Measurements from ENCODE around the gene SRRM3.
"Not testable (repeated sequence)": the region's sequence is repeated elsewhere in the genome, so short reads cannot be mapped to it uniquely, and the experiment has no call there.

Gene SRRM3

DNA sequence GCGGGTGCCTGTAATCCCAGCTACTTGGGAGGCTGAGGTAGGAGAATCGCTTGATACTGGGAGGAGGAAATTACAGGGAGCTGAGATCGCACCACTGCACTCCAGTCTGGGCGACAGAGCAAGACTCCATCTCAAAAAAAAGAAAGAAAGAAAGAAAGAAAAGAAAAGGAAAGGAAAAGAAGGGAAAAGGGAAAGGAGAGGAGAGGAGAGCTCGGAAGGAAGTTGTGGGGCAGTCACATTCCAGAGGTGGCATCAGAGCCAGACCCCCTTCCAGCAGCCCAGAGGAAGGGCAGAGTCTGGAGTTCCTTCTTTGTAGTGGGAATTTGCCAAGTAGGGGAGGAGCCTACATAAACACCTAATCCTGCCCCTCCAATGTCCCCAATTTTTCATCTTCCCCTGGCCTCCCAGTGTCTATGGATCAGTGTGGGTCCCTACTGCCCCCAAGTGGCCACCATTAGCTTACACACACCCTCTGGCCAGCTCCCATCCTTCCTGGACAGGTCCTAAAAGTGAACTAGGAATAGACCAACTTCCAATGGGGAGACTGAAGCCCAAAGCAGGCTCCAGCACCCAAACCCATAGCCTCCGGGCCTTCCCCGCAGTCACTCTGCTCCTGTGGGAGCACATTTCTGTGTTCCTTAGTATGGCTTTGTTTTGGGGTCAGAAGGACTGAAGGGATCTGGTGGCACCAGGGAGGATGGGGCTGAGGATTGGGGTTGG lies 61.1 kb downstream of the SRRM3 start:
- no peak for DNase-seq (ENCODE audit: low read depth)

DNA sequence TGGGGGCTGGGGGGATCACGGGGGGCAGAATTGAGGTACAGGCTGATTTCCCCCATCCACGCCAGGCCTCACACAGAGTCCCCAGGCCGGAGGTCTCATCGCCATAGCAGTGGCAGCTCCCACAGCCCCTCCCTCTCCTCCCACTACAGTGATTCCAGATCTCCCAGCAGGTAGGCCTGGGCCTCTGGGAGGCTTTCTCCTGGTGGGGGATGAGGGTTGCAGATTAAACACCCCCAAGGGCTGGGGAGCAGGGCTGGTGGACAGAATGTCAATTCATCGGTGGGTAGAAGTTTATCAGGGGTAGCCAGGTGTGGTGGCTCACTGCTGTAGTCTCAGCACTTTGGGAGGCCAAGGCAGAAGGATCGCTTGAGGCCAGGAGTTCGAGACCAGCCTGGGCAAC lies 63.6 kb downstream of the SRRM3 start:
- DNase-seq (ENCODE audit: low read depth), result no peak

DNA sequence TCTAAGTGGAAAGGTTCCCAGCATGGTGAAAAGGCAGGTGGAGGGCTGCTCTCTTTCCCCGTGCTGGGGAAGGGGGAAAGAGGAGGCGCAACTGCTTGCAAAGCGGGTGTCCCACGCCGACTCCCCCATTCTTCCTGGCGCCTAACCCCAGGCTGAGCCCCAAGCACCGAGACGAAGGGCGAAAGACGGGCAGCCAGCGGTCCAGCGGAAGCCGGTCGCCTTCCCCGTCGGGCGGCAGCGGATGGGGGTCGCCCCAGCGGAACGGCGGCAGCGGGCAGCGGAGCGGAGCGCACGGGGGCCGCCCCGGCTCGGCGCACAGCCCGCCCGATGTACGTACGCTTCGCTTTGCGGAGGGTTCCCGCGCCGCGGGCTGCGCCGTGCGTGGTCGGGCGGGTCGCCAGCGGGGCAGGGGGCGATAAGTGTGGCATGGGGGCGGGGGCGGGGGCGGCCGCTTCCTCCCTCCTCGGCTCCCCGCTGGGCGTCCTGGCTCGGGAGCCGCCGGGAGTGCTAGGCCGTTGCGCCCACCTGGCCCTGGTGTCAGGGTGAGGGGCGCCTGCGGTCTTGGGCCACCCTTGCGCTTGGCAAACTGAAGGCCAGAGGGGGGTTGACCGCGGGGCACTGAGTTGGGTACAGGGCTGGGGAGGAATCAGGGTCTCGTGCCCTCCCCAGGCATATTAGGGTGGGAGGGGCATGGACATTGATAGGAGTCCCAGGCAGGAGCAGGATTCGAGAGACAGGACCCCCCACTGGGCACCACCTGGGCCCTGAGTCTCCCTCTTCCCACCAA lies 65.6 kb downstream of the SRRM3 start:
- no peak for DNase-seq (ENCODE audit: low read depth)

DNA sequence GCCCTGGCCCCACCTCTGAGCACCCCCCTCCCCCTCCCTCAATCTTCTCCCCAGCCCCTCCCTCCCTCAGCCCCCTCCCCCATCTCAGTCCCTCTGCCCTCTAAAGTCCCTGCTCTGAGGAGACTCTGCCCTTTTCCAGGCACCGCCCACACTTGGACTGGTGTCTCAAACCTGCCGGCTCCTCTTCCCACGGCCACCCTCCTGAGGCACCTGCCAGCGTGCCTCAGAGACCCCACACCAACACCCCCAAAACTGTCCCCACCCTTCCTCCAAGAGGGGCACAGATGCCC lies 66.1 kb downstream of the SRRM3 start:
- DNase-seq (ENCODE audit: low read depth), result no peak

DNA sequence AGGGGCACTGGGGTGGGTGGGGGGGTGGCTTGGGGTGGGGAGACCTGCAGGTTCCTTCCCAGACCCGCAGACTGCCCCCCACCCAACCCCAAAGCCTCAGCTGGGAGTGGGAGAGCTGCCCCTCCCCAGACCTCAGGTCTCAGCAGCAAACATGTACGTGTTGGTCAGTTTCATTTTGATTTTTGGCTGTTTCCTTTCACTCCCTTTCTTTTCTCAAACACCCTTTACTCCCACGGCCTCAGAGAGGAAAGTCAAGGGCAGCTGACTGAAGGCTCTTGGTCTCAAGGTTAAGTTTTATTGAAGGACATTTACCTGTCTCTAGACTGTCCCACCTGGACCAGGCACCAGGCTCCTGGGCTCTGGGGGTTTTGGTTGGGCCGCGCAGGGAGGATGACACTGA lies 66.7 kb downstream of the SRRM3 start:
- no peak for DNase-seq (ENCODE audit: low read depth)

DNA sequence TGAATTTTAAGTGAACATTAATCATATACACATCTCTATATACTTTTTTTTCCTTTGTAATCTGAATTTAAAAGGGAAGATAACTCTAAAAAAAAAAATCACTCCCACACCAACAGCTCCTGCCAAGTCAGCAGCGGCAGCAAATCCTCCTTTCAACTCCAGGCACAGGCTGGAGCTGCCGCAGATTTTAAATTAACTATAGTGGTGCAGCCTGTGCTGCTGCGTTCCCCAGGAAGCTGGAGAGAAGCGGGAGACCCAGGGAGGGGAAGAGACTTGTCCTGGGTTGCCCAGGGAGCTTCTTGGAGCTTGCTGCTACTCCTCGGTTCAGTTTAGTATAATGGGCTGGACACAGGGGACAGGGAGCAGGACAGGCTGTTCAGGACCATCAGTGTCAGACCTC lies 68.2 kb downstream of the SRRM3 start:
- no peak for DNase-seq (ENCODE audit: low read depth)

DNA sequence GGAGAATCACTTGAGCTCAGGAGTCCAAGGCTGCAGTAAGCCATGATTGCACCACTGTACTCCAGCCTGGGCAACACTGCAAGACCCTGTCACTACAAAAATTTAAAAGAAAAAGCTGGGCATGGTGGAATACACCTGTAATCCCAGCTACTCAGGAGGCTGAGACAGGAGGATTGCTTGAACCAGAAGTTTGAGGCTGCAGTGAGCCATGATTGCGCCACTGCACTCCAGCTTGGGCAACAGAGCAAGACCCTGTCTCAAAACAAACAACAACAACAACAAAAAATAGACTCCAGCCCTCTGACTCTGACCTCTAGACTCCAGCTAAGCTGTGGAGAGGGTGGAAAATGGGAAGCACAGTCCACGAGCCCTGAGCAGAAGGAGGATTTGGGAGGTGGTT lies 69.7 kb downstream of the SRRM3 start:
- DNase-seq (ENCODE audit: low read depth), result not testable (repeated sequence)

DNA sequence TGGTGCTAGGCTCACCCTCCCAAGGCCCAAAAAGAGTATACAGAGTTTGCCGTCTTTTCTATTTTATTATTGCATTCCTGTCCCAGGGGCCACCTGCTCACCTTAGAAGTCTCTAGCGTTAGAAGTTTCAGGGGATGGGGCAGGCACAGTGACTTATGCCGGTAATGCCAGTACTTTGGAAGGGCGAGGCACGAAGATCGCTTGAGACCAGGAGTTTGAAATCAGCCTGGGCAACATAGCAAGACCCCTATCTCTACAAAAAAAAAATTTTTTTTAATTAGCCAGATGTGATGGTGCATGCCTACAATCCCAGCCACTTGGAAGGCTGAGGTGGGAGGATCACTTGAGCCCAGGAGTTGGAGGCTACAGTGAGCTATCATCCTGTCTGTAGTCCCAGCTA lies 70.4 kb downstream of the SRRM3 start:
- DNase-seq (ENCODE audit: low read depth), result no peak

DNA sequence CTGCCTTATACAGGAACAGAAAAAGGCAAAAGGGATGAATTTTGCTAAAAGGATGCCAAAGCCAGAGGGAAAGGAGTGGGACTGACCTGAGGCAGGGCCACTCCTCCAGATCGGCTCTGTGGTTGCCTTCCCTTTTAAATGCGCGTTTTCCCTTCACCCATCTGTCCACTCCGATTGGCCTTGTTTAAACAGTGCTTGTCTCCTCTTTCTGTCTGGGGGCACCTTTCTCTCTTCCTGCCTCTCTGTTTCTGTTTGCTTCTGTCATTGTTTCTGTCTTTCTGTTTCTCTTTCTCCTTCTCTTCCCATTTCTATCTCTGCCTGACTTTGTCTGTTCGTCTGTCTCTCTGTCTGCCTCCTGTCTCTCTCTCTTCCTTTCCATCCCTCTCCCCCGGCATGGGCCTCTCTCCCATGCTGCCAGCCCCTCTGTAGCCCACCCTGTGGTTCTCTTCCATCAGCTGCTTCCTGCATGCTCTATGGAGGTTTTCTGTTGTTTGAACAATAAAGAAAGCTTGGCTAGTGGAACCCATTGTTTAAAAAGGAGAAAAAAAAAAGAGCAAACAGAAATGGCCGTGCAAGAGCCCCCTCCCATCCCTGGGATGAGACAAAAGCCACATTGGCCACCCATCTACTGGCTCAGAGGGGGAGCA lies 71.3 kb downstream of the SRRM3 start:
- no peak for DNase-seq (ENCODE audit: low read depth)

DNA sequence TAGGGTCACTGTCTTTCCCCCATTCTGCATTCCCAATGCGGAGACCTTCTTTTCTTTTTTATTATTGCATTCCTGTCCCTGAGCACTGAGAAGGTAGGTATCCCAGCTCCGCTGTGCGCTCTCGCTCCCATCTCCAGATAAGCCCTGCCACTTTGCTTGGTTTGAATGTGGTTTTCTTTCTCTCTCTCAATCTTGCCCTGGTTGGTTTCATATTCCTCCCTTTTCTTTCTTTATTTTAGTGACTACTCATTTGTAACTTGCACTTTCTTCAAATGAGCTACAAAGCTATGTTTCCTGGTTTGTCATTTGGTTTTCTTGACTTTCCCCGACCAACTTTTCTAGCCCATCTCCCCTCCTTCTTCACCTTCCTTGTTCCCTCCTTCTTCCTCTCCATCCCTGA lies 71.8 kb downstream of the SRRM3 start:
- no peak for DNase-seq (ENCODE audit: low read depth)

DNA sequence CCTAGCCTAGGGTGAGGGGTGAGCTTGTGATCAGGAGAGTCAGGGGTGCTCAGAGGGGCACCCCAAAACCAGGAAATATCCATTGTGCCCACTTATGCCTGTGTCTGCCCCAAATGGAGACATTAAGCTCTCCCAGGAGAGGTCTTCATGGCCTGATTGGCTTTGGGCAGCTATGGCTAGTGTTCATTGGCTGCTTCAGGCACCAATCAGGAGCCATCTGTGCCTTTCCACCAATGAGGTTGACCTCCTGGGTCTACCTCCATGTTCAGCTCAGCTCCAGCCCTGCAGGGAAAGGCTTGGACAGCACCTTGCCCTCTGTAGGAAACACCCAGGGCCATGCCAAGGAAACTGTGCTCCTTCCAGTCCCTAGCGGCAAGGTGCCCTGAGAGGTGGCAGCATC lies 76.8 kb downstream of the SRRM3 start:
- no peak for DNase-seq (ENCODE audit: low read depth)

DNA sequence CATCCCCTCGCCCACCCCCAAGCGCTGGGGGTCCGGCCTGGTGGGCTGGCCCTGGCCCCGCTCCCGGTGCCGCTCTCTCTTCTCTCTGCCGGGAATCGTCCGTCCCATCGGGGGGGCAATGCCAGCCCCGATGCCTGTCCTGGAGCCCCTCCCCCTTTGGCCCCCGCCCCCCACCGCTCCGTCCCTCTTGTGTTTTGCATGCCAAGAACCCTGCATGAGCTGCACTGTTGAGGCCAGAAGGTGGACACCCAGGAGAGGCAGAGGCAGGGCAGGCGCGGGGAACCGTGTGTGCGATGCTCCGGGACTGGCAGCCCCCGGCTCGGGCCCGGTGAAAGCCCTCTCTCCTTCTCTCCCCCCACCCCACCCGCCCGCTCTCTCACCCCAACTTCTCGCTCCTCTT lies 78.7 kb downstream of the SRRM3 start:
- no peak for DNase-seq (ENCODE audit: low read depth)

DNA sequence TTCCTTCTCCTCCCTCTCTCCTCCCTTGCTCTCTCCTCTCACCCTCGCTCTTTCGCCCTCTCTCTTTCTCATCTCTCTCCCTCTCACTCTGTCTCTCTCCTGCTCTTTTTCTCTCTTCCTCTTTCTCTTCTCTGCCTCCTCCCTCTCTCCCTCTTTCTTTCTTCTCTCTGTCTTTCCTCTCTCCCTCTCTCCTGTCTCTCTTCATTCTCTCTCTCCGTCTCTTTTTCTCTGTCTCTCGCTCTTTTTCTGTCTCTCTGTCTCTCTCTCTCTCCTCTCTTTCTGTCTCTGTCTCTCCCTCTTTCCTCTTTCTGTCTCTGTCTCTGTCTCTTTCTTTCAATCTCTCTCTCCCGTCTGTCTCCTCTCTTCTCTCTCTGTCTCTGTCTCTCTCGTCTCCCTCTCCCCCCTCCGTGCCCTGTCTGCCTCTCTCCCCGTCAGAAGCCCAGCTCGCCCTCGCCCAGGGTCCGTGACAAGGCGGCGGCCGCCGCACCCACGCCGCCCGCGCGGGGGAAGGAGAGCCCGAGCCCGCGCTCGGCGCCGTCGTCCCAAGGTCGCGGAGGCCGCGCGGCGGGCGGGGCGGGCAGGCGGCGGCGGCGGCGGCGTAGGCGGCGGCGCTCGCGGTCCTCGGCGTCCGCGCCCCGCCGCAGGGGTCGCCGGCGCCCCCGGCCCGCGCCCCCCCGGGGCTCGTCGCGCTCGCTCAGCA lies 79.5 kb downstream of the SRRM3 start:
- DNase-seq (ENCODE audit: low read depth), result no peak

DNA sequence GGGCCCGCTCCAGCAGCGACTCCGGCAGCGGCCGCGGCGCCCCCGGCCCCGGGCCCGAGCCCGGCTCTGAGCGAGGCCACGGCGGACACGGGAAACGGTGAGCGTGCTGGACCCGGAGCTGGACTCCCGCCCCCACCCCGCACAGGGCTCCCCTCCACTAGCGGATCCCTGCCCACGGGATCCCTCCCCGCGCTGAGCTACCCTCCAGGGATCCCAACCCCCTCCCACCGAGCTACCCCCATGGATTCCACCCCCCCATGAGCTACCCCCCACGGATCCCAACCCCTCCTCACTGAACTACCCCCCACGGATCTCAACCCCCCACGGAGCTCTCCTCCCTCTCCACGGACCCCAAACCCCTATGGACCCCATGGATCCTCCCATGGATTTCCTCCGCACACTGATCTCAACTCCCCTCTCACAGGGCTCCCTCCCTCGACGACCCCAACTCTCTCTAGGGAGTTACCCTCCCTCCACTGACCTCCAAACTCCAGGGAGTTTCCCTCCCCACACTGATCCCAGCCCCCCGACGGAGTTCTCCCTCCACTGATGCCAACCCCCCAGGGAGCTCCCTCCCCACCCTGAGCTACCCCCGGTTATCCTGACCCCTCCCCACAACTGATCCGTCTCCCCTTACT lies 80.1 kb downstream of the SRRM3 start:
- no peak for DNase-seq (ENCODE audit: low read depth)

DNA sequence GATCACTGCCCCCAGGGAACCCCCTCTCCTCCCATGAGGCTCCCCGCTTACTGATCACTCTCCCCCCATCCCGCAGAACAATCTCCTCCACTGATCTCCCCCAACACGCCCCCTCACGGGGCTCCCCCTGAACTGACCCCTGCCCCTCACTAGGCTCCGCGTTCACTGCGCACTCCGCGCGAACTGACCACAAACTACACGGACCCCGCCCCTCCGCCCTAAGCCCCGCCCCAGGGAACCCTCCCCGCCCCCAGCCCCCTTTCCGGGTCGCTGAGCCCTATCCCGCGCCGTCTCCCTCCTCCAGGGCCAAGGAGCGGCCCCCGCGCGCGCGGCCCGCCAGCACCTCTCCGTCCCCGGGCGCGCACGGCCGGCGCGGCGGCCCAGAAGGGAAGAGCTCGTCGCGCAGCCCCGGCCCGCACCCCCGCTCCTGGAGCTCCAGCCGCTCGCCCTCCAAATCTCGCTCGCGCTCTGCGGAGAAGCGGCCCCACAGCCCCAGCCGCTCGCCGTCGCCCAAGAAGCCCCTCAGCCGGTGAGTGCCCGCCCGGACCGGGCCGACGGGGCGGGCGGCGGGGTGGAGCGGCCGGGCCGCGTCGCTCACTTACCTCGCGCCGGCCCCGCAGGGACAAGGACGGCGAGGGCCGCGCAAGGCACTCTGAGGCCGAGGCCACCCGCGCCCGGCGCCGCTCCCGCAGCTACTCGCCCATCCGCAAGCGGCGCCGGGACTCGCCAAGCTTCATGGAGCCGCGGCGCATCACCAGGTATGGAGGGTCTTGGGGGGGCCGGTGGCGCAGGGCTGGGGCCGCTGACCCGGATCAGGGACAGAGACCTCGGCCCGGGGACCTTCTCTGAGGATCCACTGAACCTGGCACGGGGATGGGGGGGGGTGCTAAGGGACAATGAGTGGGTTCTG lies 80.9 kb downstream of the SRRM3 start:
- DNase-seq (ENCODE audit: low read depth), result no peak

DNA sequence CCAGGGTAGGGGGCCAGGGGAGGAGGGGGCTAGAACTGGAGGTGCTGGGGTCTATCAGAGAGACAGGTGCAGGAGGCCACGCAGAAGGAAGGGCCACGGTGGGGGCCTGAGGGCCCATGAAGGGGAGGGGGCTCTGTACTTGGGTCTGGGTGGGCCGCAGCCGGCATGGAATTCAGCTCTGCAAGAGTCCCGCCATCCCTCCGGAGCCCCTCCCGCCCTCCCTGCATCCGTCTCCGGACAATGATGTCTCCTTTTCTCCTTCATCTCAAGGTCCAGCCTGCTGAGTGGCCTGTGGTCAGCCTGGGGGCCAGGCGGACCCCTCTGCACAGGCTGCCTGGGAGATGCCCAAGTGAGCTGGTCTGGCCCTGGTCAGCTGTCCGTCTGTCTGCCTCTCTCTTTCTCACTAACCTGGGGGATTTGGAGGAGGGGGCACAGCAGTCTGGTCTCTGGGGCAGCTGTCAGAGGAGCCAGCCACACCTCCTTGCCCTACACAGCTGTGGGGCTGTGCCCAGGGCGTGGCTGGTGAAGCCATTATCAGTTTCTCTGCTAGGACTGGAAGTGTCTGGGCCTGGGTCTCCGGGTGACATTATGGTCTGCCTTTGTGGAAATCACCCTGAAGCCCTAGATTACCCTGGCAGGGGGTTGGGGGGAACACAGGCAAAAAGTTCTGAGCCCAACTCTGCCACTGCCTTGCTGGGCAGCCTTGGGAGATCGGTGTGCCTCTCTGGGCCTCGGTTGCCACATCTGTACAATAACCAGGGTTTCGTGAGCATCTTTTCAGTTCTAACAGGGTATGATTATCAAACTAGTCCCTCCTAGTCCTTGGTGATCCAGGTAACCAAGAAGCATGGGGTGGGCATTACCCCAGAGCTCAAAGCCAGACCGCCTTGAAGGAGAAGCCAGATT lies 81.8 kb downstream of the SRRM3 start:
- no peak for DNase-seq (ENCODE audit: low read depth)

DNA sequence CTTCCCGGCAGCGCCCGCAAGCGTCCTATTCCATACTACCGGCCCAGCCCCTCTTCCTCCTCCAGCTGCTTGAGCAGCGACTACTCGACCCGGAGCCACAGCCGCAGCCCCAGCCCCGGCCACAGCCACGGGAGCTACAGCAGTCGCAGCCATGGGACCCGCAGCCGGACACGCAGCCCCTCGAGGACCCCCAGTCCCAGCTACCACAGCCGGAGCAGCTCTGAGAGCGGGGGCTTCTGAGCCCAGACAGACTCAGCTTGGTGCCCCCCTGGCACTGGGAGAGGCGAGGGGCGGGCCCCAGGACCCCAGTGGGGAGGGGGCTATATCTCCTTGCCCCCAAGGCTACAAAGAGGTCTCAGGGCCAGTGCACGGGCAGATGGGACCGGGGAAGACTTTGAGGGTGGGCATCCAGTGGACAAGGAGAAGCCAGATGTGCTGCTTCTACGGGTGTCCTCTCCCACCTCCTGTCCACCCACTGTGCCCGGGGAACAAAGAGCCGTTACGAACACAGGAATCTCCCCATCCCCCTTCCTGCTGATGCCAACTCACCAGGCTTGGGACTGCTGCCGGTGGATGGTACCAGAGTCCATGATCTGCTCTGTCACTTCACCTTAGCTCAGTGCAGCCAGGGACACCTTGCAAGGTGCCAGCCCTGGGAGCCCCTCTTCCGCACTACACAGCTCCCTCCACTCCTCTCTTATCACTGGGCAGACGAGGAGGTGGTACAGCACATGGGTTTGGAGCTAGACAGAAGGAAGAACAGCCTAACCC lies 84.1 kb downstream of the SRRM3 start:
- no peak for DNase-seq (ENCODE audit: low read depth)

DNA sequence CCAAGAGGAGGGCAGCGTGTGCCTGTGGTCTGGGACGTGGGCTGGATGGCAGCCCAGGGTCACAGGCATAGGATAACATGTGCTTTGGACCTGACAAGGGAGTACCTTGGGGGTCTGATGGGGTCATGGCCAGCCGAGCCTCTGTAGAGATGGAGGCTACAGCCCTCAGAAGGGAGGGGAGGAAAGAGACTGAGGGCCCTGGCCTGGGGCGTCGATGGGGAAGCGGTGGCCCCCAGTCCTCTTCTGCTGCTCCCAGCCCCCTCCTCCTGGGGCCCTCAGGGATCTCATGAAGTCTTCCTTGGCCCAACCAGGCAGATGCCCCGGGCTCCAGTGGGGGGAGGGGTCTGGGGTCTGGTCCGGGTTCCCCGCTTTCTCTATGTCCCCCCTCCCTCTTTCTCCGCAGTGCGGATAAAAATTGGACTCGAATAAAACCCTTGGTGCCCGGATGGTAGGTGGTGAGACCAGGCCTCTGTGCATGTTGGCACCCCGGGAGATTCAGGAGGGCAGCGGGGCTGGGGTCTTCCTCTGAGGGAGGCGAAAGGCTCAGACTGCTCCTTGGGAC lies 85.2 kb downstream of the SRRM3 start:
- DNase-seq (ENCODE audit: low read depth), result no peak

DNA sequence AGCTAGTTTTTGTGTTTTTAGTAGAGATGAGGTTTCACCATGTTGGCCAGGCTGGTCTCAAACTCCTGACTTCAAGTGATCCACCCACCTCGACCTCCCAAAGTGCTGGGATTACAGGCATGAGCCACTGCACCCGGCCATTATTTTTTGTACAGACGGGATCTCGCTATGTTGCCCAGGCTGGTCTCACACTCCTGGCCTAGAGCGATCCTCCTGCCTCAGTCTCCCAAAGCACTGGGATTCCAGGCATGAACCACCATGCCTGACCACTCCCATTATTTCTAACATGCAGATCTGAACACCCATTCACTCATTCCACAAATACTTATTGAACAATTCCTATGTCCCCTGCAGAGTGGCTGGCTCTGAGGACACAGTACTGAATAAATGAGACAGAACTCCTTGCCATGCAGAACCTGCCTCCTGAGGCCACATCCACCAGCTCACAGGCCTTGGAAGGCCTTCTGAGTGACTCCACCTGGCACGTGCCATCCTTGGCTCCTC lies 89.2 kb downstream of the SRRM3 start:
- DNase-seq (ENCODE audit: low read depth), result not testable (repeated sequence)

Data from activated T-cell treated with anti-CD3 and anti-CD28 coated beads for 1 hour (primary cell).